Panc1 (cell line): ENCODE results near the gene MAPKBP1. TPM values are rescaled to one million over a fixed set of nuclear protein-coding genes. Genes with fewer than 3 reads are reported as not detected.
"Not testable (repeated sequence)": the region's sequence is repeated elsewhere in the genome, so short reads cannot be mapped to it uniquely, and the experiment has no call there.

ENCODE experiments used
- ATAC-seq: fragments of 200-7000 bp; cut with Tn5 transposase; 2 replicates; pipeline ENCODE4 v1.9.1; 2020; ENCODE audit warnings: mild to moderate bottlenecking, moderate library complexity
- BruUV-seq: library from RNA; stranded (reverse); fragments of 400-500 nt; replicated peaks from 2 replicates; lab custom pipeline; 2021; lab: Mats Ljungman, UMichigan
- CTCF ChIA-PET: fragments of 300-600 bp; sonication (Branson Sonifier 250); formaldehyde crosslinking; loops from one replicate; lab custom pipeline; 2022; ENCODE audit warnings: antibody characterized with exemption; lab: Charles Lee
- POLR2A ChIA-PET: fragments of 300-600 bp; sonication (Branson Sonifier 250); formaldehyde crosslinking; loops from one replicate; lab custom pipeline; 2022; ENCODE audit warnings: antibody characterized with exemption; lab: Charles Lee
- DNase-seq: peaks from one replicate; pipeline ENCODE4 v3.0.0-alpha.2; 2010; ENCODE audit warnings: low read depth, low spot score
- H3K27ac ChIP-seq: 2 replicates; pipeline ENCODE4 v1.5.1; 2011; ENCODE audit warnings: mild to moderate bottlenecking, low read length, inconsistent platforms
- H3K27me3 ChIP-seq: fragments of 200-500 bp; sonication (Bioruptor generic); 2 replicates; pipeline ENCODE4 v1.6.0; 2014; ENCODE audit warnings: low read length, inconsistent platforms; ENCODE audit not compliant: control insufficient read depth, insufficient read depth
- H3K36me3 ChIP-seq: fragments of 200-500 bp; sonication (Bioruptor generic); 2 replicates; pipeline ENCODE4 v1.5.1; 2014; ENCODE audit warnings: inconsistent platforms, mild to moderate bottlenecking, low read length, moderate library complexity; ENCODE audit not compliant: control insufficient read depth, insufficient read depth
- H3K4me1 ChIP-seq: 2 replicates; pipeline ENCODE4 v1.5.1; 2011; ENCODE audit warnings: inconsistent platforms, mild to moderate bottlenecking, low read length, moderate library complexity; ENCODE audit not compliant: control insufficient read depth, insufficient read depth
- H3K4me3 ChIP-seq, 2 experiments: 2 replicates each; pipeline ENCODE4 v1.5.1; 2011 to 2012; ENCODE audit warnings: low read depth in 2 of 2, low read length in 2 of 2, mild to moderate bottlenecking in 2 of 2, inconsistent platforms in 1 of 2, moderate library complexity in 1 of 2
- H3K9me3 ChIP-seq: fragments of 200-500 bp; sonication (Bioruptor generic); 2 replicates; pipeline ENCODE4 v1.5.1; 2014; ENCODE audit warnings: low read depth, mild to moderate bottlenecking, inconsistent platforms, low read length, moderate library complexity; ENCODE audit not compliant: control insufficient read depth, insufficient read depth
- POLR2AphosphoS5 ChIP-seq: IDR thresholded peaks from 2 replicates; pipeline ENCODE4 v1.6.1; 2012; ENCODE audit warnings: mild to moderate bottlenecking, low read depth, low read length, moderate library complexity
- SIN3A ChIP-seq: IDR thresholded peaks from 2 replicates; pipeline ENCODE4 v1.6.1; 2012; ENCODE audit warnings: low read depth, mild to moderate bottlenecking, low read length, moderate library complexity, borderline replicate concordance; ENCODE audit not compliant: insufficient read depth
- TCF7L2 ChIP-seq: IDR thresholded peaks from 2 replicates; pipeline ENCODE4 v1.6.1; 2011; ENCODE audit warnings: mild to moderate bottlenecking, low read depth, low read length, inconsistent platforms
- in situ Hi-C: cut with HindIII; loops from 2 replicates; pipeline ENCODE4 v1.10.0; 2016; ENCODE audit warnings: low sequenced_read_pairs, low pct_unique_long_range_greater_than_20kb
- intact Hi-C: fragments of 100-400 bp; cut with micrococcal nuclease; formaldehyde crosslinking; loops from one replicate; pipeline ENCODE4 v1.10.0; 2022; ENCODE audit not compliant: unreplicated experiment
- total RNA-seq: library from RNA; stranded (reverse); gene quantifications from one replicate; pipeline ENCODE4 v1.2.1, GENCODE V29; 2021; ENCODE audit not compliant: unreplicated experiment
- TF ChIP-seq, protein P1 (sequence below), 2 experiments: IDR thresholded peaks; 2 replicates each; pipeline ENCODE4 v1.6.1; 2011 to 2012; ENCODE audit warnings: low read depth in 2 of 2, control low read depth in 1 of 2, low read length in 1 of 2, mild to moderate bottlenecking in 1 of 2, moderate library complexity in 1 of 2; ENCODE audit not compliant: insufficient read depth in 1 of 2
- TF ChIP-seq, protein P2 (sequence below): fragments of 450-650 bp; IDR thresholded peaks from 2 replicates; pipeline ENCODE4 v1.5.1; 2017; ENCODE audit warnings: mild to moderate bottlenecking

Gene MAPKBP1
- total RNA-seq, 1 experiment from 2014 or later = 38.4 TPM

GRCh38 chr15:41734079-41734478 lies 40.2 kb upstream of the MAPKBP1 start:
- TF ChIP-seq TCF7L2 (no peak), SIN3A (no peak), POLR2AphosphoS5 (no peak)
- TF ChIP-seq, protein P1, sequence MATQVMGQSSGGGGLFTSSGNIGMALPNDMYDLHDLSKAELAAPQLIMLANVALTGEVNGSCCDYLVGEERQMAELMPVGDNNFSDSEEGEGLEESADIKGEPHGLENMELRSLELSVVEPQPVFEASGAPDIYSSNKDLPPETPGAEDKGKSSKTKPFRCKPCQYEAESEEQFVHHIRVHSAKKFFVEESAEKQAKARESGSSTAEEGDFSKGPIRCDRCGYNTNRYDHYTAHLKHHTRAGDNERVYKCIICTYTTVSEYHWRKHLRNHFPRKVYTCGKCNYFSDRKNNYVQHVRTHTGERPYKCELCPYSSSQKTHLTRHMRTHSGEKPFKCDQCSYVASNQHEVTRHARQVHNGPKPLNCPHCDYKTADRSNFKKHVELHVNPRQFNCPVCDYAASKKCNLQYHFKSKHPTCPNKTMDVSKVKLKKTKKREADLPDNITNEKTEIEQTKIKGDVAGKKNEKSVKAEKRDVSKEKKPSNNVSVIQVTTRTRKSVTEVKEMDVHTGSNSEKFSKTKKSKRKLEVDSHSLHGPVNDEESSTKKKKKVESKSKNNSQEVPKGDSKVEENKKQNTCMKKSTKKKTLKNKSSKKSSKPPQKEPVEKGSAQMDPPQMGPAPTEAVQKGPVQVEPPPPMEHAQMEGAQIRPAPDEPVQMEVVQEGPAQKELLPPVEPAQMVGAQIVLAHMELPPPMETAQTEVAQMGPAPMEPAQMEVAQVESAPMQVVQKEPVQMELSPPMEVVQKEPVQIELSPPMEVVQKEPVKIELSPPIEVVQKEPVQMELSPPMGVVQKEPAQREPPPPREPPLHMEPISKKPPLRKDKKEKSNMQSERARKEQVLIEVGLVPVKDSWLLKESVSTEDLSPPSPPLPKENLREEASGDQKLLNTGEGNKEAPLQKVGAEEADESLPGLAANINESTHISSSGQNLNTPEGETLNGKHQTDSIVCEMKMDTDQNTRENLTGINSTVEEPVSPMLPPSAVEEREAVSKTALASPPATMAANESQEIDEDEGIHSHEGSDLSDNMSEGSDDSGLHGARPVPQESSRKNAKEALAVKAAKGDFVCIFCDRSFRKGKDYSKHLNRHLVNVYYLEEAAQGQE (IDR thresholded peaks at IDR 0.05; ENCODE audit: insufficient read depth in 1 of 2, low read depth in 2 of 2, low read length in 1 of 2) = no peak
- TF ChIP-seq, protein P2, sequence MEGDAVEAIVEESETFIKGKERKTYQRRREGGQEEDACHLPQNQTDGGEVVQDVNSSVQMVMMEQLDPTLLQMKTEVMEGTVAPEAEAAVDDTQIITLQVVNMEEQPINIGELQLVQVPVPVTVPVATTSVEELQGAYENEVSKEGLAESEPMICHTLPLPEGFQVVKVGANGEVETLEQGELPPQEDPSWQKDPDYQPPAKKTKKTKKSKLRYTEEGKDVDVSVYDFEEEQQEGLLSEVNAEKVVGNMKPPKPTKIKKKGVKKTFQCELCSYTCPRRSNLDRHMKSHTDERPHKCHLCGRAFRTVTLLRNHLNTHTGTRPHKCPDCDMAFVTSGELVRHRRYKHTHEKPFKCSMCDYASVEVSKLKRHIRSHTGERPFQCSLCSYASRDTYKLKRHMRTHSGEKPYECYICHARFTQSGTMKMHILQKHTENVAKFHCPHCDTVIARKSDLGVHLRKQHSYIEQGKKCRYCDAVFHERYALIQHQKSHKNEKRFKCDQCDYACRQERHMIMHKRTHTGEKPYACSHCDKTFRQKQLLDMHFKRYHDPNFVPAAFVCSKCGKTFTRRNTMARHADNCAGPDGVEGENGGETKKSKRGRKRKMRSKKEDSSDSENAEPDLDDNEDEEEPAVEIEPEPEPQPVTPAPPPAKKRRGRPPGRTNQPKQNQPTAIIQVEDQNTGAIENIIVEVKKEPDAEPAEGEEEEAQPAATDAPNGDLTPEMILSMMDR = no peak
- Histone ChIP-seq H3K4me1 (no peaks in the 10 kb centered on the region), H3K4me3 (no peak overlapping the region), H3K9me3 (no peaks in the 10 kb centered on the region), H3K27me3 (no peaks in the 10 kb centered on the region), H3K27ac (no peak overlapping the region), H3K36me3 (peaks cover 22% of the 10 kb centered on the region)
- ChIA-PET POLR2A (no interaction called here), CTCF (no interaction called here)
- in situ Hi-C loops (no loop called here), intact Hi-C loops (no loop called here)
- BruUV-seq = no TSS peak
- DNase-seq (no peak), ATAC-seq (no peak)

- intact Hi-C loops = no loop called here
- POLR2A ChIA-PET = interaction anchor here (0.7 kb wide), 1 partner anchor 94 kb away, joined by 3 read pairs; no protein-coding TSS in a partner anchor
- Histone ChIP-seq H3K4me3 (no peak overlapping the region), H3K9me3 (no peaks in the 10 kb centered on the region), H3K27me3 (no peaks in the 10 kb centered on the region), H3K4me1 (no peaks in the 10 kb centered on the region), H3K36me3 (peaks cover 23% of the 10 kb centered on the region), H3K27ac (no peak overlapping the region)
- in situ Hi-C loops = no loop called here
- DNase-seq (no peak), ATAC-seq (no peak)
- TF ChIP-seq, protein P2 = no peak
- TF ChIP-seq SIN3A (no peak), TCF7L2 (no peak), POLR2AphosphoS5 (no peak)
- TF ChIP-seq, protein P1 (IDR thresholded peaks at IDR 0.05; ENCODE audit: insufficient read depth in 1 of 2, low read depth in 2 of 2, low read length in 1 of 2) = no peak
- CTCF ChIA-PET = no interaction called here
- BruUV-seq = no TSS peak
Observed at GRCh38 chr15:41735046-41735445, 39.2 kb upstream of the MAPKBP1 start.

DNA sequence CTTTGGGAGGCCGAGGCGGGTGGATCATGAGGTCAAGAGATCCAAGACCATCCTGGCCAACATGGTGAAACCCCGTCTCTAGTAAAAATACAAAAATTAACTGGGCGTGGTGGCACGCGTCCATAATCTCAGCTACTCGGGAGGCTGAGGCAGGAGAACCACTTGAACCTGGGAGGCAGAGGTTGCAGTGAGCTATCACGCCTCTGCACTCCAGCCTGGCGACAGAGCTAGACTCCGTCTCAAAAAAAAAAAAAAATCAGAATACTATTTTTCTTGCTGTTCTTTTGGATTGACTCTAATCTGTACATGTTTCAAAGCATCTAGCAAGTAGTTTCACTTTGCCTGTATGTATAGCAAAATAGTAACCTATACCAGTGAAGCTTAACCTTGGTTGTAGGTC lies 38.8 kb upstream of the MAPKBP1 start:
- H3K36me3 ChIP-seq = peaks cover 23% of the 10 kb centered on the region
- CTCF ChIA-PET, H3K4me1 ChIP-seq, H3K9me3 ChIP-seq, in situ Hi-C loops, intact Hi-C loops, H3K27ac ChIP-seq, H3K27me3 ChIP-seq, DNase-seq, BruUV-seq, POLR2A ChIA-PET, H3K4me3 ChIP-seq, ATAC-seq: not testable (repeated sequence)
